ENCODE results near the gene CRTC1. TPM values are rescaled to one million over a fixed set of nuclear protein-coding genes. Genes with fewer than 3 reads are reported as not detected.

The CRTC1 gene
- total RNA-seq, 1 experiment from 2014 or later = 0.95 TPM

DNA sequence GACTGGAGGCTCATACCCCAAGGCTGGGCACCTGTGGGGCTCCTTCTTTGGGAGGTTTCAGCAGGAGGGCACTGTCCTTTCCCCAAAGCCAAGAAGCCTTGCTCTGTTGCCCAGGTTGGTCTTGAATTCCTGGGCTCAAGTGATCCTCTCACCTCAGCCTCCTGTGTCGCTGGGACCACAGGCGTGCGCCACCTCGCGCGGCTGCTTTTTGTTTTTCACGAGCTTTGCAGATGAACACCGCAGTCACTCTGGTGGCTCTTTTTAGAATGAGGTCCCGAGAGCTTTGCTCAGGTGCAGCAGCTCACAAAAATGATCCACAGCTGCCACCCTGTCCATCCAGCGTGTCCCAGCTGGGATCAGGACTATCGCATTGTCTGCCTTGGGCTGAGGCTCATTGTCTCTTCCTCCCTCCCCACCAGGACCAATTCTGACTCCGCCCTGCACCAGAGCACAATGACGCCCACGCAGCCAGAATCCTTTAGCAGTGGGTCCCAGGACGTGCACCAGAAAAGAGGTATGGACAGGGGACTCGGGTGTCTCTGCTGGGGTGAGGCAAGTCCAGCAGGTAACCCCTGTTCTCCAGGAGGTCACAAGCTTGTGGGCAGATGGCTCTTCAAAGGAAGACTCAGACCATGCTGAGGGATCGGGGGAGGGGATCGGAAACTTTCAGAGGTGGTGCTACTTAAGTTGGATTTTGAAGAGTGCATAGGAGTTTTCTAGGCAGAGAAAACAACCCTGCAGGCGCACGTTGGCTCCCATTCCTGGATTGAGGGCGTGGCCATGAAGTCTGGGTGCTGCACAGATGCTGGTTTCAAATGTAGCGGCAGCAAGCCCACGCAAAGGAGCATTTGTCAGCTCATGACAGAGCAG lies 66.1 kb downstream of the CRTC1 start:
- no peak for DNase-seq (ENCODE audit: low read depth, low spot score)
- in situ Hi-C loops (cut with HindIII; ENCODE audit: low pct_unique_long_range_greater_than_20kb, low sequenced_read_pairs) = no loop called here

GRCh38 chr19:18750295-18750970 lies 67.0 kb downstream of the CRTC1 start:
- in situ Hi-C loops (cut with HindIII; ENCODE audit: low pct_unique_long_range_greater_than_20kb, low sequenced_read_pairs) = no loop called here
- no peak for DNase-seq (ENCODE audit: low read depth, low spot score)

- no peak for DNase-seq (ENCODE audit: low read depth, low spot score)
- in situ Hi-C loops (cut with HindIII; ENCODE audit: low pct_unique_long_range_greater_than_20kb, low sequenced_read_pairs) = no loop called here
Measured at GRCh38 chr19:18751571-18751970, 68.1 kb downstream of the CRTC1 start.

- no peak for DNase-seq (ENCODE audit: low read depth, low spot score)
- in situ Hi-C loops (cut with HindIII; ENCODE audit: low pct_unique_long_range_greater_than_20kb, low sequenced_read_pairs) = no loop called here
Measured at GRCh38 chr19:18754501-18754900, 71.0 kb downstream of the CRTC1 start.

DNA sequence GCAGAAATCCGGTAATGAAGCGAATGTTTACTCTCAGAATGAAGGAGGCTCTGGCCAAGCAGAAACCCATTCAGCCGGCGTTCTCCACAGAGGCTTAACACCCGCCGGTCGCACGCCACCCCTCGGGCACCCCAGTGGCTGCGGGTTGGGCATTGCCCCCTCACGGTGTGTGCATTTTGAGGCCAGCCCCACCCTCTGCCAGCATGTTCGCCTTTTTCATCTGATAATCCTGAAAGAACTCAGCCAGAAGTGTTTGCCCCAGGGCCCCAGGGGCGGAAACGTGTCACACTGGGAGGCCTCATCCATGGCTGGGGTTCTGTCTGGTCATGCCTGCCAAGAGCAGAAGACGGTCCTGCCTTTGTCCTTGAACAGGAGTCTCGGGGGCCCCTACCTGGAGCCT lies 73.4 kb downstream of the CRTC1 start:
- in situ Hi-C loops (cut with HindIII; ENCODE audit: low pct_unique_long_range_greater_than_20kb, low sequenced_read_pairs) = no loop called here
- DNase-seq (ENCODE audit: low read depth, low spot score) = no peak

DNA sequence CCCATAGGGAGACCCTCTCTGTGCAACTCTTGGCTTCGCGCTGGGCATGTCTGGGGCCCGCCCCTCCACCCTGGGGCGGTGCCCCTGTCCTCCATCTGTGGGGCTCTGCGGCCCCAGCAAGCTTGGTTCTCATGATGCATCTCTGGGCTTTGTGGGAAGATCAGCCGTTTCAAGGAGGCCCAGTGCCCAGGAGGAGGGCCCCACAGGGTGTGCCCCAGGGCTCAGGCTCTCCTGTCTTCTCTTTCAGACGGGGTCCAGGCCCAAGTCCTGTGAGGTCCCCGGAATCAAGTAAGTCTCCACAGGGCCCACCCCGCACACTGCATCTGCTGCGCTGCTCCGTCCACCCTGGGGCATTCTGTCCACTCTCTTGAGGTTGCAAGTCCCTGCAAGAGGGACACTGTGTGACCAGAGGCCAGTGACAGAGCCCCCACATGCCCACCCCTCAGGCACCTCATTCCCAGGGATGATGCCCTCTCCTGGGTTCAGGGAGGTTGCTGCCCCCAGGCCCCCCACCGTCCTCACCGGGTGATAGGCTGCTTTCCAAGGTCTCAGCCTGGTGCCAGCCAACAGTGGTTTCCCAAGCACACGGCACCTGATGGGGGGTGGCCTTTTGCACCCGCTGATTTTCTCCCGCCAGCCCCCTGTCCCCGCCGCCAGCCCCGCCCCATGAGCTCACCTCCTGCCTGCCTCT lies 76.0 kb downstream of the CRTC1 start:
- in situ Hi-C loops (cut with HindIII; ENCODE audit: low pct_unique_long_range_greater_than_20kb, low sequenced_read_pairs) = no loop called here

GRCh38 chr19:18759995-18760426 lies 76.5 kb downstream of the CRTC1 start:
- in situ Hi-C loops (cut with HindIII; ENCODE audit: low pct_unique_long_range_greater_than_20kb, low sequenced_read_pairs) = no loop called here
- DNase-seq (ENCODE audit: low read depth, low spot score) = no peak

More for the DNA sequence above, 76.0 kb downstream of the CRTC1 start:
- no peak for DNase-seq (ENCODE audit: low read depth, low spot score)

DNA sequence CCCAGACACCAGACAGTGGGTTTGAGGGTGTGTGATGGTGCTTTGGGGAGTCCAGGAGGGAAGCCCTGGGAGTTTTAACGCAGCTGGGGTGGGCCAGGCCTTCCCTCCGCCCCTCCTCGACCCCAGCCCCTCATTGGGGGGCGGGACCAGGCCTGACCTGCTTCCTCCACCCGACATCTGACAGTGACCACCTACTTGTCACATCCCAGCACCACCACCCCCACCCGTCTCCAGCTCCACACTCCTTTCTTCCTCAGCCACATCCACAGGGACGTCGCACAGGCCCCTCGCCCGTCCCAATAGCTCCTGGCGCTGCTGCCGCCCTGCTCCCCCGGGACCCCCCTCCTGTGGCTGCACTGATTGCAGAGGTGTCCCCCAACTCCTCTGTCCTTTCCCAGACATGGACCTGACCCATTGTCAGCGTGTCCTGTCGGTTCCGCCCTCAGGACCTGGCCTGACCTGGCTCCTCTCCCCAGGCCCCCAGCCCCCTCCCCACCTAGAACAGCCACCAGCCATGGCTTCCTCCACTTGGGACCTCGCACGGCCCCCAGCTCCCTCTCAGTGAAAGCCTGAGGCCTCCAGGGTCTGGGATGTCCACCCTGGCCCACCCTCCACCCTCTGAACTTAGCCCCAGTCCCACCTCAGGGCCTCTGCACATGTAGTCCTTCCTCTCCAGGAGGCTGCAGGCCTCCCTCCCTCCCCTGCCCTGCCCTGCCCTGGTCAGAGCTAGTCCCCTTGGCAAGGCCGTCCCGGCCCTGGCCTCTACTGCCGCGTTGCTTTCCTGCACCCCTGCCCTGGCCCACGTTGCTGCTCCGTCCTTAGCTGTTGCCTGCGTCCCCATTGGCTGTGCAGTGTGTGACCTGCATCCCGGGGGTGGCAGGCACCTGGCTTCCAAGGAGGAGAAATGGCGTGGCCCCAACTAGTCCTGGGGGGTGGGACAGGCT lies 77.2 kb downstream of the CRTC1 start:
- in situ Hi-C loops (cut with HindIII; ENCODE audit: low pct_unique_long_range_greater_than_20kb, low sequenced_read_pairs) = no loop called here
- DNase-seq (ENCODE audit: low read depth, low spot score) = no peak

- in situ Hi-C loops (cut with HindIII; ENCODE audit: low pct_unique_long_range_greater_than_20kb, low sequenced_read_pairs) = no loop called here
- no peak for DNase-seq (ENCODE audit: low read depth, low spot score)
Measured at GRCh38 chr19:18761531-18762110, 78.1 kb downstream of the CRTC1 start.

DNA sequence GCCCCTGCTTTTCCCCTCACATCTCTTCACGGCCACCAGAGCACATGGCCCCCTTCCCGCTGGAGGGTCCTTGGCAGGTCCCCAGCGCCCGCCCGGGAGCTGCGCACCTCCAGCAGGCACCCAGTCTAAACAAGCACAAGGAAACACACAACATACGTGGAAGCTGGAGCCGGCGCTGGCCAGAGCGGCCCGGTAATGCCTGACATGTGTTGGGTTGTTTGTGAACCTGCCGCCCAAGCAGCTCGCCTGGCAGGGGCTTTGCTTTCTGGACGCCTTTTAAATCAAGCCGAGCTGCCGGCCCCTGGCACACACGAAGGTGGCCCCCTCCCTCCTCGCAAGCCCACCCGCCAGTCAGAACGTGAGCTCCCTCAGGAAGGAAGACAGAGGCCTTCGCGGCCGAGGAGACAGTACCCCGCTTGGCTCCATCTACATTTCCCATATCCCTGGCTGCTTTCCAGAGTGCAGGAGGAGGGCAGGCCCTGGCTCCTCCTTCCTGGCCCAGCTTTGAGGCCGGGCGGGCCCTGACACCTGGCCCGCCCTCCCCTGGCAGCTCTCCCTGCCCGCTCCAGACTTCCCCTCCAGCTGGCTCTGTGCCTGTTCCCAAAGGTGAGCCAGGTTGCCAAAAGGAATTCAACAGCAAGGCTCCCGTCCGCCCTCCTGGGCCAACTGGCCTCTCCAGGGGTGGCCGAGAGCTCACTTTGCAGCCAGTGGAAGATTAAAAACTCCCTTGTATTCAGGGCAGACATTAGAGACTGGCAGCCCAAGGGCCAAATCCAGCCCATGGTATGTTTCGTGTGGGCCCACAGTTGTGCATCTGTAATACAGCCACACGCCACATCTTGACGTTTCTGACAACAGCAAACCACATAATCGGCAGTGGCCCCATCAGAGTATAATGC lies 78.9 kb downstream of the CRTC1 start:
- in situ Hi-C loops (cut with HindIII; ENCODE audit: low pct_unique_long_range_greater_than_20kb, low sequenced_read_pairs) = no loop called here
- DNase-seq (ENCODE audit: low read depth, low spot score) = no peak

DNA sequence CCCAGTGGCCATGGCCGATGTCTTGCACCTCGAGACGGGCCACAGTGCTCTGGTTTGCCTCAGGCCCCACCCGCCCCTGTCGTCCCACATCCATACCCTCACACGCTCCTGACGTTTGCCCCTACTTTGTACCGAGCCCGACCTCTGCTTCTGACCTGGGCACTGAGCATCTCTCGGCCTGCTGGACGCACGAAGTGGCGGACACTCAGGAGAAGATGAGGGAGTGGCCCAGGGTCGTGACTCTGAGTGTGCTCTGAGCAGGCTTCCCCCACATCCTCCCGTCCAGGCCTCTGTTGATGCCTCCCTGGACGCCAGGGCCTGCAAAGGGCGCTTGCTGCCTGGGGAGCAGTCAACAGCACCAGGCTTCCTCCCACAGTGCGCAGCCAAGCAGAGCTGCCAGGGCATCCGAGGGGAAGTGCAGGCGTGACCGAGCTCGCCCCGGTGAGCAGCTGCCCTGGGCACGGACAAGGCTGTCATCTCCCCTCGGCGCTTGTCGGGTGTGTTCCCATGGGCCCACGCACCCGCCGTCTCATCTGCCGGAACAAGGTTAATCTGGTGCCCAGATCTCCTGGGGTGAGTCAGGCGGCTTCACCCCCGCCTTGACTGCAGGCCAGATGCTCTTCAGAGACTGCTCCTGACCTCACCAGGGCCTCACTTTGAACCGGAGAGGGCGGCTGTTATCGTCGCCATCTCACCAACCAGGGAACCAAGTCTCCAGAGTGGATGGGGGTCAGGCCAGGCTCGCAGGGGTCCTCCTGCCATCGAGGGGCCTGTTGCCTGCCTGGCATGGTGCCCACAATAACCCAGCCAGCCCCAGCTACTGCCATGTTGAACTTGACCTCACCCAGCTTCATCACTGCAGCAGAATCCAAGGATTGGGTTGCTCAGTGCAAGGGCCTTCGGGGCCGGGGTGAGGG lies 80.5 kb downstream of the CRTC1 start:
- in situ Hi-C loops (cut with HindIII; ENCODE audit: low pct_unique_long_range_greater_than_20kb, low sequenced_read_pairs) = no loop called here
- no peak for DNase-seq (ENCODE audit: low read depth, low spot score)

DNA sequence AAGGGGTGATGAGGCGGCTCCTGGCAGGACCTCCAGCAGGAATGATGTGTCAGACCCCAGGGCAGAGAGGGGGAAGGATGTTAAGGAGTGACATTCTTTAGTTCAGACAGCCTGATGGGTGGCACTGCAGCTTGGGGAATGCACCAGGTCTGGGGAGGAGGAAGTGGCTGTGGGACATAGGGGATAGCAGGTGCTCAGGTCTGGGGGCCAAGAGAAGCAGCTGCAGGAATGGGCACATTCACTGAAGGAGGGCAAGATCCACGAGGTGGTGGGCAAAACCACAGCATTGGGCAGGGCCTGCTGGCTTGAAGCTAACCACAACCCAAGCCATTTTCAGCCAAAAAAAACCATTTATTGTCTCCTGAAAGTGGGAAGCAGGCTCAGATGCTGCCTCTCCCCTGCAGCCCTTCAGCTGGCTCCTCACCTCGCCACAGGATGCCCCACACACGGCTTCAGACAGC lies 81.1 kb downstream of the CRTC1 start:
- in situ Hi-C loops (cut with HindIII; ENCODE audit: low pct_unique_long_range_greater_than_20kb, low sequenced_read_pairs) = no loop called here
- no peak for DNase-seq (ENCODE audit: low read depth, low spot score)

GRCh38 chr19:18765224-18765623 lies 81.7 kb downstream of the CRTC1 start:
- in situ Hi-C loops (cut with HindIII; ENCODE audit: low pct_unique_long_range_greater_than_20kb, low sequenced_read_pairs) = no loop called here
- DNase-seq (ENCODE audit: low read depth, low spot score) = no peak

DNA sequence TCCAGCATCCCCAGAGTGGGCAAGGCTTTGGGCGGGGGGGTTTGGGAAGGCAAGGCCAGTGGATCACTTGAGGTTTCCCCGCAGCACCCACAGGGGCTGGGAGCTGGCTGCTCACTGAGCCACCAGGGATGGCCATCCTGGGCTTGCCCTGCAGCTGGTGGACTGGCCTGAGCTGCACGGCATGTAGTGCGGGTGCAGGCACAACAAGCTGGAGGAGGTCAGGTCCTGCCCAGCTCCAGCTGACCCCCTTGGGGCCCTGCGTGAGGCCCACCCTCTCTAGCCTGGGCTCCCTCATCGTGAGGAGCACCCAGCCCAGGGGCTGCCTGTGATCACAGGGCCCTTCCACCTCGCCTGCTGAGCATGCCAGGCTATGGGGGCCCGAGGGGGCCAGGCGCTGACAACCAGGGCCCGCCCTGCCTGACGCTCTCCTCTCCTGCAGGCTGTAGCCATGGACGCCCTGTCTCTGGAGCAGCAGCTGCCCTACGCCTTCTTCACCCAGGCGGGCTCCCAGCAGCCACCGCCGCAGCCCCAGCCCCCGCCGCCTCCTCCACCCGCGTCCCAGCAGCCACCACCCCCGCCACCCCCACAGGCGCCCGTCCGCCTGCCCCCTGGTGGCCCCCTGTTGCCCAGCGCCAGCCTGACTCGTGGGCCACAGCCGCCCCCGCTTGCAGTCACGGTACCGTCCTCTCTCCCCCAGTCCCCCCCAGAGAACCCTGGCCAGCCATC lies 84.7 kb downstream of the CRTC1 start:
- DNase-seq (ENCODE audit: low read depth, low spot score) = no peak
- in situ Hi-C loops (cut with HindIII; ENCODE audit: low pct_unique_long_range_greater_than_20kb, low sequenced_read_pairs) = no loop called here
